Chondrocyte (in vitro differentiated cells): ENCODE measurements around the gene FMO1. TPM values are rescaled to one million over a fixed set of nuclear protein-coding genes. Genes with fewer than 3 reads are reported as not detected.

Source experiments
- DNase-seq: peaks from one replicate; pipeline ENCODE4 v3.0.0; 2021; ENCODE audit warnings: mixed read lengths, low spot score
- H3K27ac Mint-ChIP-seq: one replicate; pipeline ENCODE4 v1.8.0; 2021; ENCODE audit warnings: mild to moderate bottlenecking, moderate library complexity, mixed read lengths; ENCODE audit not compliant: unreplicated experiment
- H3K27me3 Mint-ChIP-seq: 2 replicates; pipeline ENCODE4 v1.8.0; 2021; ENCODE audit warnings: low read depth, mixed read lengths
- H3K36me3 Mint-ChIP-seq: 2 replicates; pipeline ENCODE4 v1.8.0; 2021; ENCODE audit warnings: low read depth, mixed read lengths
- H3K4me1 Mint-ChIP-seq: 2 replicates; pipeline ENCODE4 v1.8.0; 2021; ENCODE audit warnings: low read depth, mild to moderate bottlenecking, mixed read lengths
- H3K4me3 Mint-ChIP-seq: one replicate; pipeline ENCODE4 v1.8.0; 2021; ENCODE audit warnings: mild to moderate bottlenecking, moderate library complexity, mixed read lengths; ENCODE audit not compliant: unreplicated experiment
- H3K9me3 Mint-ChIP-seq: 2 replicates; pipeline ENCODE4 v1.8.0; 2021; ENCODE audit warnings: low read depth, mixed read lengths
- total RNA-seq: library from RNA; stranded (reverse); gene quantifications from 3 replicates; pipeline ENCODE4 v1.2.1, GENCODE V29; 2021
- TF ChIP-seq, protein P1 (sequence below): fragments of 200-600 bp; sonication (generic); IDR thresholded peaks from 2 replicates; pipeline ENCODE4 v1.5.0; 2021; ENCODE audit warnings: antibody characterized with exemption, mild to moderate bottlenecking, moderate library complexity

The FMO1 gene
- total RNA-seq, 1 donor from 2014 or later, result 0.65 TPM

- no peak for DNase-seq
- peak overlapping the region; percentile 2 for H3K4me3 Mint-ChIP-seq
- TF ChIP-seq, protein P1, sequence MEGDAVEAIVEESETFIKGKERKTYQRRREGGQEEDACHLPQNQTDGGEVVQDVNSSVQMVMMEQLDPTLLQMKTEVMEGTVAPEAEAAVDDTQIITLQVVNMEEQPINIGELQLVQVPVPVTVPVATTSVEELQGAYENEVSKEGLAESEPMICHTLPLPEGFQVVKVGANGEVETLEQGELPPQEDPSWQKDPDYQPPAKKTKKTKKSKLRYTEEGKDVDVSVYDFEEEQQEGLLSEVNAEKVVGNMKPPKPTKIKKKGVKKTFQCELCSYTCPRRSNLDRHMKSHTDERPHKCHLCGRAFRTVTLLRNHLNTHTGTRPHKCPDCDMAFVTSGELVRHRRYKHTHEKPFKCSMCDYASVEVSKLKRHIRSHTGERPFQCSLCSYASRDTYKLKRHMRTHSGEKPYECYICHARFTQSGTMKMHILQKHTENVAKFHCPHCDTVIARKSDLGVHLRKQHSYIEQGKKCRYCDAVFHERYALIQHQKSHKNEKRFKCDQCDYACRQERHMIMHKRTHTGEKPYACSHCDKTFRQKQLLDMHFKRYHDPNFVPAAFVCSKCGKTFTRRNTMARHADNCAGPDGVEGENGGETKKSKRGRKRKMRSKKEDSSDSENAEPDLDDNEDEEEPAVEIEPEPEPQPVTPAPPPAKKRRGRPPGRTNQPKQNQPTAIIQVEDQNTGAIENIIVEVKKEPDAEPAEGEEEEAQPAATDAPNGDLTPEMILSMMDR, result no peak
- H3K27me3 Mint-ChIP-seq, result peaks cover 4% of the 10 kb centered on the region
- no peaks in the 10 kb centered on the region for H3K36me3 Mint-ChIP-seq
- H3K9me3 Mint-ChIP-seq, result peaks cover 2% of the 10 kb centered on the region
- H3K27ac Mint-ChIP-seq, result peak overlapping the region; percentile 78
- peaks cover 15% of the 10 kb centered on the region for H3K4me1 Mint-ChIP-seq
These were observed 793 bp upstream of the FMO1 start for GRCh38 chr1:171247501-171247900.

DNA sequence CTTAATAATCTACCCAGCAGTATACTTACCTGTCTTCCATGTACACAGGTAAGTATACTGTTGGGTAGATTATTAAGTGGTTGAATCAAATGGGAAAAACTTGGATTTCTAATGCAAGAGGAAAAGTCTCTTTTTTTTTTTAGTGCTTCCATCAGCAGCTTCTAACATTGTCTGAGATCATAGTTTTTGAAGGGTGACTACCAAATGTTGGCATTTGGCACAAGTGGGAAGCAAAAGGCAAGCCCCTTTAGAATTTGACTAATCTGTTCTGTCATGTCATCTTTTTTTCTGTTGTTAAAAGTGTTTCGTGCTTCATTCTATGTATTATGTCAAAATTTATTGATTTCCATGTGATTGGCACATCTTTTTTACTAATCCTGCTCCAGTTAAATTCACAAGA, 547 bp downstream of the FMO1 start:
- TF ChIP-seq, protein P1, result no peak
- Mint-ChIP-seq H3K4me1 (peaks cover 15% of the 10 kb centered on the region), H3K27me3 (peaks cover 4% of the 10 kb centered on the region), H3K9me3 (no peaks in the 10 kb centered on the region), H3K36me3 (no peaks in the 10 kb centered on the region), H3K4me3 (no peak overlapping the region), H3K27ac (no peak overlapping the region)
- DNase-seq, result no peak

- peaks cover 4% of the 10 kb centered on the region for H3K27me3 Mint-ChIP-seq
- H3K9me3 Mint-ChIP-seq, result no peaks in the 10 kb centered on the region
- TF ChIP-seq, protein P1, result no peak
- peaks cover 15% of the 10 kb centered on the region for H3K4me1 Mint-ChIP-seq
- DNase-seq, result no peak
- no peak overlapping the region for H3K27ac Mint-ChIP-seq
- H3K36me3 Mint-ChIP-seq, result no peaks in the 10 kb centered on the region
- H3K4me3 Mint-ChIP-seq, result no peak overlapping the region
These were observed 2.0 kb downstream of the FMO1 start for GRCh38 chr1:171250263-171250662.

DNA sequence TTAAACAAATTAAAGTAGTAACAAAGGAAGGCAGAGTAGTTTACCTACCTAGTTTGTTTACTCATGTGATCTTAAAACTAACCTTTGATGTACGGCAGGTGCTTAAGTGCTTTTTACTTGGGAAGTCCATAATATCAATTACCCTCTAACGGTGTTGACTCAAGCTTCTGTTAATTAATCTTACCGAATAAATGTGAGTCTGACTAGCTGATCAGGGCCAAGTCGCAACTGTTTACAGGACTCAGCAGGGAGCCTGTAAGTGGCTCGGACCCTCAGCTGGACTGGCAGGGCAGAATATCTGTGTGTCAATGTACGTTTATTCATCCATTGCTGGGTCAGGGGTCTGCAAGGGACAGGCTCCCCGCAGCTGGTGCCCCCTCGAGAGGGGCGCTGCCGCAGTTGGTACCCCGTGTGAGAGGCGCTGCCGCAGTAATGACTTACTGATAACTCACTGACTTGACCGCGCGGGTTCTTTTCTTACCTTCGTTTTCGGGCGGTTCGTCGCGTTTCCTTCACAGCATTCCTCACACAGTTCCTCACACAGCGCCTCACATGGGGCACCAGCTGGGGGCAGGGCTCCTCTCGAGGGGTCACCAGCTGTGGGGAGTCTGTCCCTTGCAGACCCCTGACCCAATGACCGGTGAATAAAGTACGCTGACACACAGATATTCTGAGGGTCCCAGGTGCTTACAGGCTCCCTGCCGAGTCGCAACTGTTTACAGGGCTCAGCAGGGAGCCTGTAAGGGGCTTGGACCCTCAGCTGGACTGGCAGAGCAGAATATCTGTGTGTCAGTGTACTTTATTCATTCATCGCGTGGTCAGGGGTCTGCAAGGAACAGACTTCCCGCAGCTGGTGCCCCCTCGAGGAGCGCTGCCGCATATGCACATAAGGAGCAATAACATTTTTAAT, 3.0 kb downstream of the FMO1 start:
- DNase-seq, result no peak
- H3K27me3 Mint-ChIP-seq, result peaks cover 4% of the 10 kb centered on the region
- no peaks in the 10 kb centered on the region for H3K36me3 Mint-ChIP-seq
- peak overlapping the region; percentile 92 for H3K4me3 Mint-ChIP-seq
- peak overlapping the region; percentile 61 for H3K27ac Mint-ChIP-seq
- peaks cover 18% of the 10 kb centered on the region for H3K4me1 Mint-ChIP-seq
- H3K9me3 Mint-ChIP-seq, result no peaks in the 10 kb centered on the region
- TF ChIP-seq, protein P1, result peak; percentile 86

DNA sequence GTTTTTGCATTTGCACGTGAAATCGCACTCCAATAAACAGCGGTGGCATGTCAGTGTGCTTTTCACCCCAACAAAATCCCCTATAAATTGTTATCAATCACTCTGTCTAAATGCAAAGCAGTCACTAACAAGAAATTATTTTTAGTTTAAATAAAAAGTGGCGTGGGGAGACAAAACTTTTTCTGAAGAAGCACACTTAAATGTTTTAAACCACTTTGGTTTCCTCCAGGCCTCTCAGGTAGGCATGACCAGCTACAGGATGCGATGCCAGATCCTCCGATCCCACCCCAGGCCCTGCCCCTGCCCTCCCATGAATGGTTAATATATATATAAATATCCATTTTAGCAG, 3.6 kb downstream of the FMO1 start:
- peaks cover 18% of the 10 kb centered on the region for H3K4me1 Mint-ChIP-seq
- DNase-seq, result no peak
- TF ChIP-seq, protein P1, result peak; percentile 33
- H3K27ac Mint-ChIP-seq, result no peak overlapping the region
- H3K27me3 Mint-ChIP-seq, result peaks cover 4% of the 10 kb centered on the region
- no peaks in the 10 kb centered on the region for H3K36me3 Mint-ChIP-seq
- peak overlapping the region; percentile 92 for H3K4me3 Mint-ChIP-seq
- H3K9me3 Mint-ChIP-seq, result no peaks in the 10 kb centered on the region
